Calu3 (cell line): Measurements from ENCODE around the gene FMN2. TPM values are rescaled to one million over a fixed set of nuclear protein-coding genes. Genes with fewer than 3 reads are reported as not detected.

Source experiments
- BruUV-seq: library from RNA; stranded (reverse); fragments of 400-500 nt; replicated peaks from 2 replicates; lab custom pipeline; 2021; lab: Mats Ljungman, UMichigan
- CTCF ChIA-PET: fragments of 300-600 bp; sonication (Branson Sonifier 250); formaldehyde crosslinking; loops from one replicate; lab custom pipeline; 2022; ENCODE audit warnings: antibody characterized with exemption; lab: Charles Lee
- DNase-seq: peaks from one replicate; pipeline ENCODE4 v3.0.0; 2022
- H3K27ac Mint-ChIP-seq: one replicate; pipeline ENCODE4 v1.8.0; 2022; ENCODE audit warnings: mixed read lengths; ENCODE audit not compliant: unreplicated experiment
- H3K27me3 Mint-ChIP-seq: one replicate; pipeline ENCODE4 v1.8.0; 2022; ENCODE audit warnings: mixed read lengths; ENCODE audit not compliant: unreplicated experiment
- H3K36me3 Mint-ChIP-seq: one replicate; pipeline ENCODE4 v1.8.0; 2022; ENCODE audit warnings: mild to moderate bottlenecking, moderate library complexity, mixed read lengths; ENCODE audit not compliant: insufficient read depth, unreplicated experiment
- H3K4me1 Mint-ChIP-seq: one replicate; pipeline ENCODE4 v1.8.0; 2022; ENCODE audit warnings: mild to moderate bottlenecking, low read depth, mixed read lengths; ENCODE audit not compliant: unreplicated experiment
- H3K4me3 Mint-ChIP-seq: one replicate; pipeline ENCODE4 v1.8.0; 2022; ENCODE audit warnings: mild to moderate bottlenecking, low read depth, moderate library complexity, mixed read lengths; ENCODE audit not compliant: unreplicated experiment
- H3K9me3 Mint-ChIP-seq: one replicate; pipeline ENCODE4 v1.8.0; 2022; ENCODE audit warnings: low read depth, mixed read lengths; ENCODE audit not compliant: unreplicated experiment
- intact Hi-C: fragments of 100-400 bp; cut with micrococcal nuclease; formaldehyde crosslinking; loops from one replicate; pipeline ENCODE4 v1.10.0; 2022; ENCODE audit not compliant: unreplicated experiment
- total RNA-seq: library from RNA; stranded (reverse); gene quantifications from 2 replicates; pipeline ENCODE4 v1.2.3, GENCODE V29; 2022
- TF ChIP-seq, protein P1 (sequence below): fragments of 200-600 bp; IDR thresholded peaks from one replicate; pipeline ENCODE4 v1.8.0; 2022; ENCODE audit warnings: antibody characterized with exemption; ENCODE audit not compliant: unreplicated experiment

Gene FMN2
- total RNA-seq, 1 experiment from 2014 or later = 0.12 TPM

DNA sequence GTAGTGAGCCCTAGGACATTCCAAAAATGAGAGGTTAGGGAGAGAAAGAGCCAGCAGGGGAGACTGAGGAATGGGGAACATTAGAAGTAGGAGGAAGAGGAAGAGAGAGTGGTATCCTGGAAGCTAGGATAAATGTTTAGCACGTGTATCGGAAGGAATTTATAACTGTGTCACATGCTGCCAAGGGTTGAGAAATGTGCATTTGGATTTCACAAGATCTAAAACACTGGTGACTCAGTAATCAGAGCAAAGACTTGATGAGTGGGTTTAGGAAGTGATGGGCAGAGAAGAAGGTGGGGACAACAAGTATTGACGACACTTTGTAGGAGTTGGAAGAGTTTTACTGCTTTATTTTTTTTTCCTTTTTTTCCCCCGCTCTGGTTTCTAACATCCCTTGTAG, 193.9 kb downstream of the FMN2 start:
- CTCF ChIA-PET = no interaction called here

DNA sequence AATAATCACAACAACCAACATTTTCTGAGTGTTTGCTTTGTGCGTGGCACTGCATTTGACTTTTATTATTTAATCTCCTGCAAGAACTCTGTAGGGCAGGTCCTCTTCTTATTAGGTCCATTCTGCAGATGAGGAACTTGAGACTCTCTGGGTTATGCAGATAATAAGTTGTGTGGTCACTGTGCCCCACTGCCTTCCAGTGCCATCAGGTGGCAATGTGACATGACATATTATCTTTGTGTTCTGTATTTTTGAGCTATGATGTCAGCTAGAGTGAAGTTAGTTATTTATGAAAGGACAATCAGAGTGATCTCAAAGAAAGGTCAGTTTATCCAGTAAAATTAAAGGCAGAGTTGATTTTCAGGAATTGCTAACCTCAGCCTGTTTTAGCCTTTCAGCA, 196.0 kb downstream of the FMN2 start:
- Mint-ChIP-seq H3K27ac (no peak overlapping the region), H3K4me3 (no peak overlapping the region), H3K27me3 (peaks cover 18% of the 10 kb centered on the region), H3K9me3 (no peaks in the 10 kb centered on the region), H3K36me3 (no peaks in the 10 kb centered on the region), H3K4me1 (no peaks in the 10 kb centered on the region)
- CTCF ChIA-PET = interaction anchor here (0.9 kb wide), 1 partner anchor 321 kb away, joined by 4 read pairs; no protein-coding TSS in a partner anchor
- intact Hi-C loops = no loop called here
- no peak for DNase-seq
- TF ChIP-seq, protein P1, sequence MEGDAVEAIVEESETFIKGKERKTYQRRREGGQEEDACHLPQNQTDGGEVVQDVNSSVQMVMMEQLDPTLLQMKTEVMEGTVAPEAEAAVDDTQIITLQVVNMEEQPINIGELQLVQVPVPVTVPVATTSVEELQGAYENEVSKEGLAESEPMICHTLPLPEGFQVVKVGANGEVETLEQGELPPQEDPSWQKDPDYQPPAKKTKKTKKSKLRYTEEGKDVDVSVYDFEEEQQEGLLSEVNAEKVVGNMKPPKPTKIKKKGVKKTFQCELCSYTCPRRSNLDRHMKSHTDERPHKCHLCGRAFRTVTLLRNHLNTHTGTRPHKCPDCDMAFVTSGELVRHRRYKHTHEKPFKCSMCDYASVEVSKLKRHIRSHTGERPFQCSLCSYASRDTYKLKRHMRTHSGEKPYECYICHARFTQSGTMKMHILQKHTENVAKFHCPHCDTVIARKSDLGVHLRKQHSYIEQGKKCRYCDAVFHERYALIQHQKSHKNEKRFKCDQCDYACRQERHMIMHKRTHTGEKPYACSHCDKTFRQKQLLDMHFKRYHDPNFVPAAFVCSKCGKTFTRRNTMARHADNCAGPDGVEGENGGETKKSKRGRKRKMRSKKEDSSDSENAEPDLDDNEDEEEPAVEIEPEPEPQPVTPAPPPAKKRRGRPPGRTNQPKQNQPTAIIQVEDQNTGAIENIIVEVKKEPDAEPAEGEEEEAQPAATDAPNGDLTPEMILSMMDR = no peak
- no TSS peak for BruUV-seq

More for the DNA sequence above, 193.9 kb downstream of the FMN2 start:
- peaks cover 18% of the 10 kb centered on the region for H3K27me3 Mint-ChIP-seq
- H3K4me3 Mint-ChIP-seq = no peak overlapping the region
- TF ChIP-seq, protein P1 = no peak
- no peak for DNase-seq
- no peaks in the 10 kb centered on the region for H3K36me3 Mint-ChIP-seq
- peaks cover 5% of the 10 kb centered on the region for H3K4me1 Mint-ChIP-seq
- no TSS peak for BruUV-seq
- no peaks in the 10 kb centered on the region for H3K9me3 Mint-ChIP-seq
- intact Hi-C loops = no loop called here
- no peak overlapping the region for H3K27ac Mint-ChIP-seq

DNA sequence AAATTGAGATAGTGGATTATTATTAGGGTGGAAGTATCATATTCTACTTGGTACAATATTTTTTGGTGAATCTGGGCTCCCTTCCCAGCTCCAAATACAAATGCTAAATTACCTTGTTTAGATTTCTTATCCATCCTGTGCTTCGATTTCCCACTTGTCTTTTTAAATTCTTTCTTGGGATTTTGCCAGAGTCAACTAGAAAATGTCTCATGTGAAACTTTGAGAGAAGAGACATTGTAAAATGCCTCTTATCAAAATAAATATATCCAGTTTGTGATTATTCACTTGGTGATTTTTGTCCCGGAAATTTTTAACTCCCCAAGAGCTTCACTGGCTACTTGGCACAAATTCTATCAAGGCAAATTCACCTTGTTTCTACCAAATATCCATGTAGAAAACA, 202.0 kb downstream of the FMN2 start:
- intact Hi-C loops = no loop called here
- no peak overlapping the region for H3K4me3 Mint-ChIP-seq
- no peaks in the 10 kb centered on the region for H3K36me3 Mint-ChIP-seq
- H3K27me3 Mint-ChIP-seq = no peaks in the 10 kb centered on the region
- H3K27ac Mint-ChIP-seq = no peak overlapping the region
- TF ChIP-seq, protein P1 = no peak
- BruUV-seq = no TSS peak
- CTCF ChIA-PET = no interaction called here
- no peak for DNase-seq
- no peaks in the 10 kb centered on the region for H3K9me3 Mint-ChIP-seq
- H3K4me1 Mint-ChIP-seq = no peaks in the 10 kb centered on the region

DNA sequence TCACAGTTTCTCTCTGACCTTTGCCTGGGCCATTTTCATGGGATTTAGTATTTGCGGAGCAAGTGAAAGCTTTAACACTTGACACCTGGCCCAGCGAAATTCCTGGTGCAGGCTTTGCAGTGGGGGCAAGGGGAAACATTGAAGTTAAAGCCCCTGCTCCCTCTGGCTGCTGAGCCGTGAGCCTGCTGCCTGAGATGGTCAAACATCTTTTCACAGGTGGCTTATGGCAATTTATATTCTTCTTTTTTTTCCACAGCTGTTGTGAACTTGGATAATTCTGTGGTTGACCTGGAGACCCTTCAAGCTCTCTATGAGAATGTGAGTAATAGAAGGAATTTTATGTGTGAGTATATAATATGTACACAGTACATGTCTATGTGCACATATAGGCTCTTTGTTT, 202.9 kb downstream of the FMN2 start:
- Mint-ChIP-seq H3K36me3 (no peaks in the 10 kb centered on the region), H3K4me3 (no peak overlapping the region), H3K9me3 (no peaks in the 10 kb centered on the region), H3K4me1 (no peaks in the 10 kb centered on the region), H3K27ac (no peak overlapping the region), H3K27me3 (no peaks in the 10 kb centered on the region)
- BruUV-seq = no TSS peak
- CTCF ChIA-PET = no interaction called here
- no peak for DNase-seq
- TF ChIP-seq, protein P1 = no peak
- intact Hi-C loops = no loop called here
